Neural cell (in vitro differentiated cells): ENCODE measurements around the gene IL12RB2.

ENCODE experiments used
- EP300 ChIP-seq: fragments of 450-650 bp; conservative IDR thresholded peaks from 2 replicates; pipeline ENCODE4 v1.6.1; 2014; ENCODE audit warnings: antibody characterized with exemption, mild to moderate bottlenecking, moderate library complexity; ENCODE audit not compliant: poor library complexity, severe bottlenecking
- EZH2 ChIP-seq: fragments of 200-600, 300-800 bp; shearing (Covaris generic), sonication (generic); IDR thresholded peaks from 2 replicates; pipeline ENCODE4 v1.6.1; 2014; ENCODE audit warnings: antibody characterized with exemption, low read length, borderline replicate concordance, mild to moderate bottlenecking; ENCODE audit not compliant: insufficient read depth, poor library complexity, severe bottlenecking
- POLR2AphosphoS5 ChIP-seq: IDR thresholded peaks from 2 replicates; pipeline ENCODE4 v1.6.1; 2012
- RAD21 ChIP-seq: fragments of 450-650 bp; conservative IDR thresholded peaks from 2 replicates; pipeline ENCODE4 v1.6.1; 2014; ENCODE audit warnings: antibody characterized with exemption, mild to moderate bottlenecking, moderate library complexity
- TF ChIP-seq, protein P1 (sequence below): fragments of 450-650 bp; IDR thresholded peaks from 2 replicates; pipeline ENCODE4 v1.5.1; 2014; ENCODE audit warnings: antibody characterized with exemption, mild to moderate bottlenecking, moderate library complexity; ENCODE audit not compliant: poor library complexity, severe bottlenecking
- TF ChIP-seq, protein P2 (sequence below): IDR thresholded peaks from 2 replicates; pipeline ENCODE4 v1.6.1; 2012; ENCODE audit warnings: borderline replicate concordance

- TF ChIP-seq EZH2: no peak
- TF ChIP-seq, protein P1, sequence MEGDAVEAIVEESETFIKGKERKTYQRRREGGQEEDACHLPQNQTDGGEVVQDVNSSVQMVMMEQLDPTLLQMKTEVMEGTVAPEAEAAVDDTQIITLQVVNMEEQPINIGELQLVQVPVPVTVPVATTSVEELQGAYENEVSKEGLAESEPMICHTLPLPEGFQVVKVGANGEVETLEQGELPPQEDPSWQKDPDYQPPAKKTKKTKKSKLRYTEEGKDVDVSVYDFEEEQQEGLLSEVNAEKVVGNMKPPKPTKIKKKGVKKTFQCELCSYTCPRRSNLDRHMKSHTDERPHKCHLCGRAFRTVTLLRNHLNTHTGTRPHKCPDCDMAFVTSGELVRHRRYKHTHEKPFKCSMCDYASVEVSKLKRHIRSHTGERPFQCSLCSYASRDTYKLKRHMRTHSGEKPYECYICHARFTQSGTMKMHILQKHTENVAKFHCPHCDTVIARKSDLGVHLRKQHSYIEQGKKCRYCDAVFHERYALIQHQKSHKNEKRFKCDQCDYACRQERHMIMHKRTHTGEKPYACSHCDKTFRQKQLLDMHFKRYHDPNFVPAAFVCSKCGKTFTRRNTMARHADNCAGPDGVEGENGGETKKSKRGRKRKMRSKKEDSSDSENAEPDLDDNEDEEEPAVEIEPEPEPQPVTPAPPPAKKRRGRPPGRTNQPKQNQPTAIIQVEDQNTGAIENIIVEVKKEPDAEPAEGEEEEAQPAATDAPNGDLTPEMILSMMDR: no peak
- TF ChIP-seq EP300: no peak
- TF ChIP-seq RAD21: no peak
- no peak for TF ChIP-seq POLR2AphosphoS5
- TF ChIP-seq, protein P2, sequence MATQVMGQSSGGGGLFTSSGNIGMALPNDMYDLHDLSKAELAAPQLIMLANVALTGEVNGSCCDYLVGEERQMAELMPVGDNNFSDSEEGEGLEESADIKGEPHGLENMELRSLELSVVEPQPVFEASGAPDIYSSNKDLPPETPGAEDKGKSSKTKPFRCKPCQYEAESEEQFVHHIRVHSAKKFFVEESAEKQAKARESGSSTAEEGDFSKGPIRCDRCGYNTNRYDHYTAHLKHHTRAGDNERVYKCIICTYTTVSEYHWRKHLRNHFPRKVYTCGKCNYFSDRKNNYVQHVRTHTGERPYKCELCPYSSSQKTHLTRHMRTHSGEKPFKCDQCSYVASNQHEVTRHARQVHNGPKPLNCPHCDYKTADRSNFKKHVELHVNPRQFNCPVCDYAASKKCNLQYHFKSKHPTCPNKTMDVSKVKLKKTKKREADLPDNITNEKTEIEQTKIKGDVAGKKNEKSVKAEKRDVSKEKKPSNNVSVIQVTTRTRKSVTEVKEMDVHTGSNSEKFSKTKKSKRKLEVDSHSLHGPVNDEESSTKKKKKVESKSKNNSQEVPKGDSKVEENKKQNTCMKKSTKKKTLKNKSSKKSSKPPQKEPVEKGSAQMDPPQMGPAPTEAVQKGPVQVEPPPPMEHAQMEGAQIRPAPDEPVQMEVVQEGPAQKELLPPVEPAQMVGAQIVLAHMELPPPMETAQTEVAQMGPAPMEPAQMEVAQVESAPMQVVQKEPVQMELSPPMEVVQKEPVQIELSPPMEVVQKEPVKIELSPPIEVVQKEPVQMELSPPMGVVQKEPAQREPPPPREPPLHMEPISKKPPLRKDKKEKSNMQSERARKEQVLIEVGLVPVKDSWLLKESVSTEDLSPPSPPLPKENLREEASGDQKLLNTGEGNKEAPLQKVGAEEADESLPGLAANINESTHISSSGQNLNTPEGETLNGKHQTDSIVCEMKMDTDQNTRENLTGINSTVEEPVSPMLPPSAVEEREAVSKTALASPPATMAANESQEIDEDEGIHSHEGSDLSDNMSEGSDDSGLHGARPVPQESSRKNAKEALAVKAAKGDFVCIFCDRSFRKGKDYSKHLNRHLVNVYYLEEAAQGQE: no peak
Measured at GRCh38 chr1:67377253-67377652, 69.6 kb downstream of the IL12RB2 start.
